Measurements from ENCODE around the gene CASTOR2.

DNA sequence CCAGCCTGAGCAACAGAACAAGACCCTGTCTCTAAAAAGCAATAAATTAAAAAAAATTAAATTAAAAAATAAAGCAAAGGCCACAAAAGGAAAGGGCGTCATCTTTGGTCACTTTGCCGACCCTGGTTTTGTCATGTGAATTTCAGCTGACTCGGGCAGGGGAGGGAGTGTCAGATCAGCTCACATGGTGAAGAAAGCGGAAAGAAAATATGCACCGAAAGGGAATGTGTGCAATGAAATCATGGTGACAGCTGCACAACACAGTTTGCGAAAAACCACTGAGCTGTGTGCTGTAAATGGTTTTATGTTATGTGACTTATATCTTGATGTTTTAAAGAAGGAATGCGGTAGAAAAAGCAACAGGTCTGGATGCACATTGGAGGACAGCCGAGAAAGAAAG, 69.3 kb downstream of the CASTOR2 start:
- TF ChIP-seq, protein P1, sequence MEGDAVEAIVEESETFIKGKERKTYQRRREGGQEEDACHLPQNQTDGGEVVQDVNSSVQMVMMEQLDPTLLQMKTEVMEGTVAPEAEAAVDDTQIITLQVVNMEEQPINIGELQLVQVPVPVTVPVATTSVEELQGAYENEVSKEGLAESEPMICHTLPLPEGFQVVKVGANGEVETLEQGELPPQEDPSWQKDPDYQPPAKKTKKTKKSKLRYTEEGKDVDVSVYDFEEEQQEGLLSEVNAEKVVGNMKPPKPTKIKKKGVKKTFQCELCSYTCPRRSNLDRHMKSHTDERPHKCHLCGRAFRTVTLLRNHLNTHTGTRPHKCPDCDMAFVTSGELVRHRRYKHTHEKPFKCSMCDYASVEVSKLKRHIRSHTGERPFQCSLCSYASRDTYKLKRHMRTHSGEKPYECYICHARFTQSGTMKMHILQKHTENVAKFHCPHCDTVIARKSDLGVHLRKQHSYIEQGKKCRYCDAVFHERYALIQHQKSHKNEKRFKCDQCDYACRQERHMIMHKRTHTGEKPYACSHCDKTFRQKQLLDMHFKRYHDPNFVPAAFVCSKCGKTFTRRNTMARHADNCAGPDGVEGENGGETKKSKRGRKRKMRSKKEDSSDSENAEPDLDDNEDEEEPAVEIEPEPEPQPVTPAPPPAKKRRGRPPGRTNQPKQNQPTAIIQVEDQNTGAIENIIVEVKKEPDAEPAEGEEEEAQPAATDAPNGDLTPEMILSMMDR (IDR thresholded peaks at IDR 0.05) = no peak
- TF ChIP-seq POLR2AphosphoS5 (IDR thresholded peaks at IDR 0.05; ENCODE audit: low read depth, low read length) = no peak
- TF ChIP-seq TCF7L2 (IDR thresholded peaks at IDR 0.05; ENCODE audit: low read depth, low read length) = no peak

Measured in Panc1 (cell line).